HEK293 (cell line): ENCODE results near the gene PCSK5.
A peak's percentile ranks its signal among the peaks of the same experiment; 100 is the strongest.

Source experiments
- GLI2 ChIP-seq: fragments of 450-650 bp; formaldehyde crosslinking; IDR thresholded peaks from 2 replicates; pipeline ENCODE4; 2017; ENCODE audit warnings: missing biosample characterization, missing genetic modification characterization, low read depth, borderline replicate concordance
- GLI4 ChIP-seq: fragments of 450-650 bp; formaldehyde crosslinking; IDR thresholded peaks from 2 replicates; pipeline ENCODE4 v1.5.1; 2016; ENCODE audit warnings: missing biosample characterization, missing genetic modification characterization
- GLIS2 ChIP-seq: fragments of 450-650 bp; formaldehyde crosslinking; IDR thresholded peaks from 2 replicates; pipeline ENCODE4 v1.5.1; 2016; ENCODE audit warnings: missing biosample characterization, missing genetic modification characterization
- HIC1 ChIP-seq: fragments of 450-650 bp; formaldehyde crosslinking; IDR thresholded peaks from 2 replicates; pipeline ENCODE4 v1.5.1; 2016; ENCODE audit warnings: missing biosample characterization, missing genetic modification characterization
- IKZF3 ChIP-seq: fragments of 450-650 bp; IDR thresholded peaks from 2 replicates; pipeline ENCODE4 v1.5.0; 2018; ENCODE audit warnings: missing biosample characterization, mild to moderate bottlenecking, missing genetic modification characterization, moderate library complexity
- KLF17 ChIP-seq: fragments of 450-650 bp; formaldehyde crosslinking; IDR thresholded peaks from 2 replicates; pipeline ENCODE4 v1.5.1; 2016; ENCODE audit warnings: missing biosample characterization, missing genetic modification characterization
- KLF8 ChIP-seq: fragments of 450-650 bp; formaldehyde crosslinking; IDR thresholded peaks from 2 replicates; pipeline ENCODE4 v1.5.1; 2016; ENCODE audit warnings: missing biosample characterization, missing genetic modification characterization
- KLF9 ChIP-seq: fragments of 450-650 bp; formaldehyde crosslinking; IDR thresholded peaks from 2 replicates; pipeline ENCODE4 v1.5.1; 2016; ENCODE audit warnings: missing biosample characterization, missing genetic modification characterization, low read depth
- OVOL3 ChIP-seq: fragments of 450-650 bp; formaldehyde crosslinking; IDR thresholded peaks from 2 replicates; pipeline ENCODE4 v1.5.1; 2016; ENCODE audit warnings: missing biosample characterization, missing genetic modification characterization
- RBAK ChIP-seq: fragments of 450-650 bp; formaldehyde crosslinking; IDR thresholded peaks from 2 replicates; pipeline ENCODE4 v1.5.1; 2016; ENCODE audit warnings: missing biosample characterization, missing genetic modification characterization
- REST ChIP-seq: fragments of 450-650 bp; formaldehyde crosslinking; IDR thresholded peaks from 2 replicates; pipeline ENCODE4 v1.5.1; 2016; ENCODE audit warnings: missing biosample characterization, missing genetic modification characterization
- SP2 ChIP-seq: fragments of 450-650 bp; formaldehyde crosslinking; IDR thresholded peaks from 2 replicates; pipeline ENCODE4 v1.5.1; 2016; ENCODE audit warnings: missing biosample characterization, missing genetic modification characterization
- WT1 ChIP-seq: fragments of 450-650 bp; formaldehyde crosslinking; IDR thresholded peaks from 2 replicates; pipeline ENCODE4 v1.5.1; 2016; ENCODE audit warnings: missing biosample characterization, missing genetic modification characterization
- ZBTB20 ChIP-seq: fragments of 450-650 bp; formaldehyde crosslinking; IDR thresholded peaks from 2 replicates; pipeline ENCODE4 v1.5.1; 2016; ENCODE audit warnings: missing biosample characterization, missing genetic modification characterization
- ZFP69B ChIP-seq: fragments of 450-650 bp; formaldehyde crosslinking; IDR thresholded peaks from 2 replicates; pipeline ENCODE4 v1.5.1; 2016; ENCODE audit warnings: missing biosample characterization, missing genetic modification characterization
- ZNF169 ChIP-seq: fragments of 450-650 bp; formaldehyde crosslinking; IDR thresholded peaks from 2 replicates; pipeline ENCODE4 v1.5.1; 2016; ENCODE audit warnings: missing biosample characterization, missing genetic modification characterization
- ZNF184 ChIP-seq: fragments of 450-650 bp; IDR thresholded peaks from 2 replicates; pipeline ENCODE4 v1.5.1; 2018; ENCODE audit warnings: missing biosample characterization, mild to moderate bottlenecking, missing genetic modification characterization
- ZNF2 ChIP-seq: fragments of 450-650 bp; formaldehyde crosslinking; IDR thresholded peaks from 2 replicates; pipeline ENCODE4 v1.5.1; 2016; ENCODE audit warnings: missing biosample characterization, missing genetic modification characterization
- ZNF223 ChIP-seq: fragments of 450-650 bp; formaldehyde crosslinking; IDR thresholded peaks from 2 replicates; pipeline ENCODE4 v1.5.1; 2016; ENCODE audit warnings: missing biosample characterization, missing genetic modification characterization
- ZNF26 ChIP-seq: fragments of 450-650 bp; formaldehyde crosslinking; IDR thresholded peaks from 2 replicates; pipeline ENCODE4 v1.5.1; 2016; ENCODE audit warnings: missing biosample characterization, missing genetic modification characterization
- ZNF266 ChIP-seq: fragments of 450-650 bp; formaldehyde crosslinking; IDR thresholded peaks from 2 replicates; pipeline ENCODE4 v1.5.1; 2016; ENCODE audit warnings: missing biosample characterization, missing genetic modification characterization, low read depth
- ZNF341 ChIP-seq: fragments of 450-650 bp; formaldehyde crosslinking; IDR thresholded peaks from 2 replicates; pipeline ENCODE4; 2016; ENCODE audit warnings: low read depth, missing biosample characterization, missing genetic modification characterization
- ZNF391 ChIP-seq: fragments of 450-650 bp; formaldehyde crosslinking; IDR thresholded peaks from 2 replicates; pipeline ENCODE4 v1.5.1; 2016; ENCODE audit warnings: low read depth, missing biosample characterization, missing genetic modification characterization, borderline replicate concordance
- ZNF416 ChIP-seq: fragments of 450-650 bp; formaldehyde crosslinking; IDR thresholded peaks from 2 replicates; pipeline ENCODE4 v1.5.1; 2016; ENCODE audit warnings: missing biosample characterization, missing genetic modification characterization
- ZNF426 ChIP-seq: fragments of 450-650 bp; formaldehyde crosslinking; IDR thresholded peaks from 2 replicates; pipeline ENCODE4 v1.5.1; 2017; ENCODE audit warnings: missing biosample characterization, missing genetic modification characterization, mild to moderate bottlenecking, inconsistent platforms, moderate library complexity
- ZNF549 ChIP-seq: fragments of 450-650 bp; IDR thresholded peaks from 2 replicates; pipeline ENCODE4 v1.5.1; 2018; ENCODE audit warnings: missing biosample characterization, missing genetic modification characterization, mild to moderate bottlenecking, inconsistent platforms, moderate library complexity
- ZNF596 ChIP-seq: fragments of 450-650 bp; IDR thresholded peaks from 2 replicates; pipeline ENCODE4 v1.5.0; 2018; ENCODE audit warnings: missing biosample characterization, mild to moderate bottlenecking, missing genetic modification characterization, moderate library complexity
- ZNF600 ChIP-seq: fragments of 450-650 bp; formaldehyde crosslinking; IDR thresholded peaks from 2 replicates; pipeline ENCODE4 v1.5.1; 2016; ENCODE audit warnings: missing biosample characterization, missing genetic modification characterization
- ZNF624 ChIP-seq: fragments of 450-650 bp; formaldehyde crosslinking; IDR thresholded peaks from 2 replicates; pipeline ENCODE4 v1.5.1; 2017; ENCODE audit warnings: missing biosample characterization, missing genetic modification characterization
- ZNF701 ChIP-seq: fragments of 450-650 bp; formaldehyde crosslinking; IDR thresholded peaks from 2 replicates; pipeline ENCODE4 v1.5.1; 2016; ENCODE audit warnings: missing biosample characterization, missing genetic modification characterization
- ZSCAN16 ChIP-seq: fragments of 450-650 bp; formaldehyde crosslinking; IDR thresholded peaks from 2 replicates; pipeline ENCODE4 v1.5.1; 2016; ENCODE audit warnings: missing biosample characterization, missing genetic modification characterization
- ZSCAN18 ChIP-seq: fragments of 450-650 bp; formaldehyde crosslinking; IDR thresholded peaks from 2 replicates; pipeline ENCODE4 v1.5.1; 2016; ENCODE audit warnings: missing biosample characterization, missing genetic modification characterization

PCSK5 gene

GRCh38 chr9:75892216-75892911 is 1.9 kb downstream of the PCSK5 start (continued):
- TF ChIP-seq ZNF549 (tag by site-specific recombination): no peak
- no peak for TF ChIP-seq ZNF391 (tag by site-specific recombination)
- TF ChIP-seq KLF8: peak; percentile 62
- TF ChIP-seq ZNF223 (tag by site-specific recombination): no peak
- 0 out of 2 replicates have a peak, but pooled peaks have one; percentile 38 for TF ChIP-seq ZFP69B
- TF ChIP-seq ZNF596 (tag by site-specific recombination): no peak
- peak; percentile 75 for TF ChIP-seq KLF17 (tag by site-specific recombination)
- TF ChIP-seq ZNF26 (tag by site-specific recombination): no peak
- TF ChIP-seq KLF9 (tag by site-specific recombination): peak; percentile 66
- TF ChIP-seq OVOL3 (tag by site-specific recombination): no peak
- TF ChIP-seq ZNF2 (tag by site-specific recombination): 0 out of 2 replicates have a peak, but pooled peaks have one; percentile 16
- TF ChIP-seq ZSCAN16 (tag by site-specific recombination): no peak
- no peak for TF ChIP-seq GLI4 (tag by site-specific recombination)
- peak; percentile 91 for TF ChIP-seq GLIS2 (tag by site-specific recombination)
- no peak for TF ChIP-seq ZNF184 (tag by site-specific recombination)
- no peak for TF ChIP-seq REST (tag by site-specific recombination)
- no peak for TF ChIP-seq GLI2
- TF ChIP-seq ZNF426 (tag by site-specific recombination): no peak
- TF ChIP-seq RBAK (tag by site-specific recombination): no peak
- peak; percentile 73 for TF ChIP-seq SP2 (tag by site-specific recombination)
- TF ChIP-seq IKZF3 (tag by site-specific recombination): no peak
- TF ChIP-seq ZNF600: peak; percentile 88
- TF ChIP-seq ZSCAN18 (tag by site-specific recombination): no peak
- TF ChIP-seq ZNF169 (tag by site-specific recombination): no peak
- TF ChIP-seq ZBTB20 (tag by site-specific recombination): peak; percentile 83
- no peak for TF ChIP-seq ZNF416
- 0 out of 2 replicates have a peak, but pooled peaks have one; percentile 13 for TF ChIP-seq HIC1 (tag by site-specific recombination)
- no peak for TF ChIP-seq ZNF701 (tag by site-specific recombination)
- TF ChIP-seq WT1 (tag by site-specific recombination): peak; percentile 71
- TF ChIP-seq ZNF341 (tag by site-specific recombination): peak; percentile 91
- TF ChIP-seq ZNF266 (tag by site-specific recombination): no peak
- no peak for TF ChIP-seq ZNF624
